LHCN-M2 (cell line): ENCODE results near the gene SPEN. TPM values are rescaled to one million over a fixed set of nuclear protein-coding genes. Genes with fewer than 3 reads are reported as not detected.

ENCODE experiments used
- DNase-seq: peaks from one replicate; pipeline ENCODE4 v3.0.0-alpha.2; 2012; ENCODE audit warnings: low read depth
- total RNA-seq: library from RNA; depleted of rRNA; stranded (reverse); fragments of >200 nt; gene quantifications from 2 replicates; pipeline ENCODE4 v1.2.3, GENCODE V29; 2014

SPEN gene
- total RNA-seq, 1 experiment from 2014 or later: 7.7 TPM

GRCh38 chr1:15946571-15947381 lies 99.3 kb downstream of the SPEN start:
- DNase-seq: no peak

- DNase-seq: no peak
Measured at GRCh38 chr1:15947382-15948090, 100.0 kb downstream of the SPEN start.

GRCh38 chr1:15948091-15948591 lies 100.6 kb downstream of the SPEN start:
- DNase-seq: peak; percentile 35

- DNase-seq: peak; percentile 94
Measured at GRCh38 chr1:15948595-15949452, 101.3 kb downstream of the SPEN start.

- peak; percentile 99 for DNase-seq
Measured at GRCh38 chr1:15949453-15950245, 102.1 kb downstream of the SPEN start.

GRCh38 chr1:15950302-15950701 lies 102.8 kb downstream of the SPEN start:
- DNase-seq: no peak

GRCh38 chr1:15950763-15951295 lies 103.3 kb downstream of the SPEN start:
- DNase-seq: peak; percentile 86

GRCh38 chr1:15951341-15952153 lies 104.0 kb downstream of the SPEN start:
- DNase-seq: peak; percentile 79

- peak; percentile 98 for DNase-seq
Measured at GRCh38 chr1:15952317-15953258, 105.1 kb downstream of the SPEN start.

GRCh38 chr1:15953294-15953771 lies 105.8 kb downstream of the SPEN start:
- DNase-seq: peak; percentile 32

GRCh38 chr1:15953791-15954241 lies 106.3 kb downstream of the SPEN start:
- DNase-seq: peak; percentile 47

GRCh38 chr1:15954316-15954715 lies 106.8 kb downstream of the SPEN start:
- DNase-seq: no peak

GRCh38 chr1:15955552-15955951 lies 108.0 kb downstream of the SPEN start:
- DNase-seq: no peak

GRCh38 chr1:15956150-15956549 lies 108.6 kb downstream of the SPEN start:
- DNase-seq: peak; percentile 72

- DNase-seq: no peak
Measured at GRCh38 chr1:15957221-15958095, 110.0 kb downstream of the SPEN start.

- DNase-seq: peak; percentile 61
Measured at GRCh38 chr1:15958111-15958510, 110.6 kb downstream of the SPEN start.

- DNase-seq: peak; percentile 17
Measured at GRCh38 chr1:15958793-15959192, 111.3 kb downstream of the SPEN start.
